HFFc6 (cell line): ENCODE data around the gene LMTK2. TPM values are rescaled to one million over a fixed set of nuclear protein-coding genes. Genes with fewer than 3 reads are reported as not detected.

Source experiments
- DNase-seq: peaks from one replicate; pipeline ENCODE4 v3.0.0-alpha.2; 2018
- H3K27ac Mint-ChIP-seq: 2 replicates; pipeline ENCODE4 v1.8.0; 2020; ENCODE audit warnings: mild to moderate bottlenecking, mixed read lengths
- H3K27me3 Mint-ChIP-seq: 2 replicates; pipeline ENCODE4 v1.8.0; 2021; ENCODE audit warnings: mild to moderate bottlenecking, moderate library complexity, mixed read lengths; ENCODE audit not compliant: insufficient read depth
- H3K36me3 Mint-ChIP-seq: 2 replicates; pipeline ENCODE4 v1.8.0; 2021; ENCODE audit warnings: low read depth, mixed read lengths
- H3K4me1 Mint-ChIP-seq: 2 replicates; pipeline ENCODE4 v1.8.0; 2020; ENCODE audit warnings: low read depth, mixed read lengths
- H3K4me3 Mint-ChIP-seq: 2 replicates; pipeline ENCODE4 v1.8.0; 2020; ENCODE audit warnings: mild to moderate bottlenecking, moderate library complexity, mixed read lengths
- H3K9me3 Mint-ChIP-seq: 2 replicates; pipeline ENCODE4 v1.8.0; 2020; ENCODE audit warnings: mild to moderate bottlenecking, mixed read lengths
- CTCF ChIP-seq: fragments of 200-600 bp; sonication (generic); IDR thresholded peaks from 2 replicates; pipeline ENCODE4 v1.5.0; 2021; ENCODE audit warnings: antibody characterized with exemption, mild to moderate bottlenecking
- total RNA-seq, 6 experiments: library from RNA; stranded (reverse); fragmentation: NEBNext Ultra II Directional; extraction: Animal tissue kit (Norgen Biotek cat#: 25700); gene quantifications; 2 replicates in 1 of 6; 3 replicates in 5 of 6; pipeline ENCODE4 v1.2.3, GENCODE V29; 2021

The LMTK2 gene
- total RNA-seq, 6 experiments from 2014 or later, result 9.2 to 13.5 (median 10.0) TPM

GRCh38 chr7:98149116-98149692 lies 42.5 kb downstream of the LMTK2 start:
- TF ChIP-seq CTCF, result no peak
- H3K27me3 Mint-ChIP-seq, result peaks cover 2% of the 10 kb centered on the region; the same call in 1 of the 2 replicates
- no peaks in the 10 kb centered on the region for H3K9me3 Mint-ChIP-seq
- peaks cover 22% of the 10 kb centered on the region for H3K36me3 Mint-ChIP-seq
- DNase-seq, result no peak
- no peak overlapping the region for H3K4me3 Mint-ChIP-seq
- H3K4me1 Mint-ChIP-seq, result no peaks in the 10 kb centered on the region
- no peak overlapping the region for H3K27ac Mint-ChIP-seq

GRCh38 chr7:98151884-98152283 lies 45.2 kb downstream of the LMTK2 start:
- no peaks in the 10 kb centered on the region for H3K4me1 Mint-ChIP-seq
- peaks cover 2% of the 10 kb centered on the region; the same call in 1 of the 2 replicates for H3K27me3 Mint-ChIP-seq
- peaks cover 30% of the 10 kb centered on the region for H3K36me3 Mint-ChIP-seq
- H3K9me3 Mint-ChIP-seq, result no peaks in the 10 kb centered on the region
- no peak overlapping the region for H3K4me3 Mint-ChIP-seq
- H3K27ac Mint-ChIP-seq, result no peak overlapping the region
- TF ChIP-seq CTCF, result no peak
- no peak for DNase-seq

DNA sequence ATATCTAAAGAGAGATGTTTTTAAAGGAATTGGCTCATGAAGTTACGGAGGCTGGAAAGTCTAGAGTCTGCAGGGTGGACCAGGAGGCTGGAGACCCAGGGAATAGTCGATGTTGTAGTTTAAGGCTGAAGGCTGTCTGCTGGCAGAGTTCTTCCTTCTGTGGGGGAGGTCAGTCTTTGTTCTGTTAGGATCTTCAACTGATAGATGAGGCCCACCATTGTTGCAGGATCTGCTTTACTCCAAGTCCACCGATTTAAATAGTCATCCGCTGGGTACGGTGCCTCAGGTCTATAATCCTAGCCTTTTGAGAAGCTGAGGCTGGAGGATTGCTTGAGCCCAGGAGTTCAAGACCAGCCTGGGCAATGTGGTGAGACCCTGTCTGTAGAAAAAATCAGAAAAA lies 50.0 kb downstream of the LMTK2 start:
- no peak overlapping the region for H3K27ac Mint-ChIP-seq
- no peaks in the 10 kb centered on the region for H3K4me1 Mint-ChIP-seq
- H3K27me3 Mint-ChIP-seq, result peaks cover 2% of the 10 kb centered on the region; the same call in 1 of the 2 replicates
- no peak overlapping the region for H3K4me3 Mint-ChIP-seq
- DNase-seq, result no peak
- H3K36me3 Mint-ChIP-seq, result peaks cover 42% of the 10 kb centered on the region
- H3K9me3 Mint-ChIP-seq, result no peaks in the 10 kb centered on the region
- no peak for TF ChIP-seq CTCF

- H3K9me3 Mint-ChIP-seq, result no peaks in the 10 kb centered on the region
- peaks cover 38% of the 10 kb centered on the region for H3K36me3 Mint-ChIP-seq
- no peak for TF ChIP-seq CTCF
- H3K27ac Mint-ChIP-seq, result no peak overlapping the region
- no peak for DNase-seq
- H3K4me1 Mint-ChIP-seq, result peaks cover 3% of the 10 kb centered on the region
- H3K27me3 Mint-ChIP-seq, result no peaks in the 10 kb centered on the region
- no peak overlapping the region for H3K4me3 Mint-ChIP-seq
These were observed 51.1 kb downstream of the LMTK2 start for GRCh38 chr7:98157761-98158160.

- no peak for DNase-seq
- no peak overlapping the region for H3K4me3 Mint-ChIP-seq
- peaks cover 27% of the 10 kb centered on the region for H3K4me1 Mint-ChIP-seq
- H3K9me3 Mint-ChIP-seq, result no peaks in the 10 kb centered on the region
- no peak for TF ChIP-seq CTCF
- H3K27me3 Mint-ChIP-seq, result no peaks in the 10 kb centered on the region; the same call in 1 of the 2 replicates
- peak overlapping the region; percentile 96 for H3K27ac Mint-ChIP-seq
- H3K36me3 Mint-ChIP-seq, result peaks cover 11% of the 10 kb centered on the region
These were observed 56.1 kb downstream of the LMTK2 start for GRCh38 chr7:98162758-98163157.
